ENCODE data around the gene RPL32.

Gene RPL32

GRCh38 chr3:12878141-12878574 is 36.8 kb upstream of the RPL32 start:
- in situ Hi-C loops (cut with HindIII; ENCODE audit: low pct_ligation_motif_present, low sequenced_read_pairs), result no loop called here
- no peak for TF ChIP-seq CTCF (IDR thresholded peaks at IDR 0.05; ENCODE audit: low read depth, low read length, missing control alignments)

GRCh38 chr3:12877040-12877439 is 35.7 kb upstream of the RPL32 start:
- in situ Hi-C loops (cut with HindIII; ENCODE audit: low pct_ligation_motif_present, low sequenced_read_pairs), result no loop called here
- H3K27ac ChIP-seq, result no peak overlapping the region
- TF ChIP-seq CTCF (IDR thresholded peaks at IDR 0.05; ENCODE audit: low read depth, low read length, missing control alignments), result no peak
- H3K36me3 ChIP-seq (replicated peaks), result no peaks in the 10 kb centered on the region
- no peak for DNase-seq
- H3K27me3 ChIP-seq (replicated peaks), result no peaks in the 10 kb centered on the region
- H3K4me3 ChIP-seq (ENCODE audit: low read depth, low read length), result no peak overlapping the region

More at GRCh38 chr3:12878141-12878574, 36.8 kb upstream of the RPL32 start:
- no peak for DNase-seq
- Histone ChIP-seq H3K27me3 (replicated peaks) (no peaks in the 10 kb centered on the region), H3K4me3 (ENCODE audit: low read depth, low read length) (no peak overlapping the region), H3K36me3 (replicated peaks) (no peaks in the 10 kb centered on the region), H3K27ac (no peak overlapping the region)

GRCh38 chr3:12875857-12876836 is 34.8 kb upstream of the RPL32 start:
- no peak overlapping the region for H3K27ac ChIP-seq
- in situ Hi-C loops (cut with HindIII; ENCODE audit: low pct_ligation_motif_present, low sequenced_read_pairs), result no loop called here

GRCh38 chr3:12871404-12871983 is 30.1 kb upstream of the RPL32 start:
- Histone ChIP-seq H3K36me3 (replicated peaks) (no peaks in the 10 kb centered on the region), H3K27ac (no peak overlapping the region), H3K27me3 (replicated peaks) (peaks cover 2% of the 10 kb centered on the region), H3K4me3 (ENCODE audit: low read depth, low read length) (no peak overlapping the region)
- DNase-seq, result no peak
- no peak for TF ChIP-seq CTCF (IDR thresholded peaks at IDR 0.05; ENCODE audit: low read depth, low read length, missing control alignments)
- in situ Hi-C loops (cut with HindIII; ENCODE audit: low pct_ligation_motif_present, low sequenced_read_pairs), result no loop called here

More at GRCh38 chr3:12875857-12876836, 34.8 kb upstream of the RPL32 start:
- TF ChIP-seq CTCF (IDR thresholded peaks at IDR 0.05; ENCODE audit: low read depth, low read length, missing control alignments), result peak; percentile 28
- Histone ChIP-seq H3K27me3 (replicated peaks) (no peaks in the 10 kb centered on the region), H3K36me3 (replicated peaks) (no peaks in the 10 kb centered on the region), H3K4me3 (ENCODE audit: low read depth, low read length) (peak overlapping the region; percentile 39)
- peak; percentile 35 for DNase-seq

GRCh38 chr3:12870942-12871341 is 29.6 kb upstream of the RPL32 start:
- H3K4me3 ChIP-seq (ENCODE audit: low read depth, low read length), result no peak overlapping the region
- peaks cover 2% of the 10 kb centered on the region for H3K27me3 ChIP-seq (replicated peaks)
- in situ Hi-C loops (cut with HindIII; ENCODE audit: low pct_ligation_motif_present, low sequenced_read_pairs), result no loop called here
- no peak overlapping the region for H3K27ac ChIP-seq
- no peak for DNase-seq
- no peak for TF ChIP-seq CTCF (IDR thresholded peaks at IDR 0.05; ENCODE audit: low read depth, low read length, missing control alignments)
- H3K36me3 ChIP-seq (replicated peaks), result no peaks in the 10 kb centered on the region
